Peyer's patch (tissue), 4 donors: Measurements from ENCODE around the gene FKBP7. TPM values are rescaled to one million over a fixed set of nuclear protein-coding genes. Genes with fewer than 3 reads are reported as not detected.

Experiments
- DNase-seq, 3 donors: peaks; one replicate each; pipeline ENCODE4 v3.0.0-alpha.2; 2017 to 2019
- H3K27ac ChIP-seq, 4 donors: fragments of 200-600 bp; sonication (generic); one replicate each; pipeline ENCODE4 v1.5.1; 2016 to 2019
- H3K27me3 ChIP-seq, 2 donors: fragments of 200-600 bp; sonication (generic); one replicate each; pipeline ENCODE4 v1.5.1; 2019
- H3K36me3 ChIP-seq, 3 donors: fragments of 200-600 bp; sonication (generic); one replicate each; pipeline ENCODE4 v1.5.1; 2016 to 2019
- H3K4me1 ChIP-seq, 4 donors: fragments of 200-600 bp; sonication (generic); one replicate each; pipeline ENCODE4 v1.5.1; 2016 to 2019
- H3K4me3 ChIP-seq, 4 donors: fragments of 200-600 bp; sonication (generic); 1 replicate in 3 of 4; 2 replicates in 1 of 4; pipeline ENCODE4 v1.5.1; 2016 to 2019; ENCODE audit warnings: mild to moderate bottlenecking in 1 of 4
- H3K9me3 ChIP-seq, 4 donors: fragments of 200-600 bp; sonication (generic); one replicate each; pipeline ENCODE4 v1.5.1; 2016 to 2019; ENCODE audit warnings: mild to moderate bottlenecking in 1 of 4
- CTCF ChIP-seq, 6 experiments: fragments of 450-650 bp in 4 of 6; fragments of 200-600 bp in 2 of 6; sonication (generic) in 1 of 6; IDR thresholded peaks; one replicate each; pipeline ENCODE4 v1.5.1; 2017 to 2019; ENCODE audit warnings: antibody characterized with exemption in 6 of 6, mild to moderate bottlenecking in 3 of 6, moderate library complexity in 1 of 6
- POLR2A ChIP-seq, 2 donors: fragments of 450-650 bp; IDR thresholded peaks; one replicate each; pipeline ENCODE4 v1.5.1; 2017; ENCODE audit warnings: antibody characterized with exemption in 2 of 2, mild to moderate bottlenecking in 2 of 2, moderate library complexity in 2 of 2
- total RNA-seq, 4 donors: library from RNA; depleted of rRNA; stranded (reverse); fragments of >200 nt; gene quantifications; one replicate each; pipeline ENCODE4 v1.1.0, GENCODE V29; 2016

Gene FKBP7
- total RNA-seq, 4 donors from 2014 or later = 0.53 to 5.3 (median 1.0) TPM

DNA sequence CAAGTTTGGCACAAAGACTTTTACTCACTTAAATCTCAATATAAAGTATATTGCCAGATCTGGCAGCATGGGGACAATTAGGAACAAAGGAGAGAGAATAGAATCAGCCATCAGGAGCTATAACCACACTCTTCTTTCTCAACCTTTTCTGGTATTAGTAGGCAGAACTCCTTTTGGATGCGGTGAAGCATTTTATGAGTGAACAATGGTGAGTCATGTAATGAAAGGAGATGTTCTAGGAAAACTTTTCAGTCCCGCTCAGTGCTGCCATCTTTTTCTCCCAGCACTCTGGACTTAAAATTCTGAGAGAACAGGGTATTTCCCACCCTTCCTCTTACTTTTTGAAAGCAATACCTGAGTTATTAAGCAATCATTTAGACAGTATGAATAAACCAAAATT, 34.1 kb upstream of the FKBP7 start:
- no peak overlapping the region for H3K27ac ChIP-seq
- H3K9me3 ChIP-seq = no peaks in the 10 kb centered on the region
- H3K4me1 ChIP-seq = peaks cover 0 to 3% (median 0%) of the 10 kb centered on the region in 4 donors
- TF ChIP-seq POLR2A (IDR thresholded peaks at IDR 0.05) (no peak), CTCF (IDR thresholded peaks at IDR 0.05) (no peak)
- no peak for DNase-seq
- no peaks in the 10 kb centered on the region for H3K27me3 ChIP-seq
- peaks cover 0 to 27% (median 0%) of the 10 kb centered on the region in 3 donors for H3K36me3 ChIP-seq
- no peak overlapping the region for H3K4me3 ChIP-seq

GRCh38 chr2:178510384-178510783, 32.0 kb upstream of the FKBP7 start:
- H3K27ac ChIP-seq = no peak overlapping the region
- DNase-seq = no peak
- no peaks in the 10 kb centered on the region for H3K9me3 ChIP-seq
- no peak overlapping the region for H3K4me3 ChIP-seq
- H3K27me3 ChIP-seq = no peaks in the 10 kb centered on the region
- H3K4me1 ChIP-seq = peaks cover 0 to 3% (median 0%) of the 10 kb centered on the region in 4 donors
- TF ChIP-seq CTCF (IDR thresholded peaks at IDR 0.05) = no peak
- no peak for TF ChIP-seq POLR2A (IDR thresholded peaks at IDR 0.05)
- H3K36me3 ChIP-seq = peaks cover 0 to 24% (median 0%) of the 10 kb centered on the region in 3 donors

DNA sequence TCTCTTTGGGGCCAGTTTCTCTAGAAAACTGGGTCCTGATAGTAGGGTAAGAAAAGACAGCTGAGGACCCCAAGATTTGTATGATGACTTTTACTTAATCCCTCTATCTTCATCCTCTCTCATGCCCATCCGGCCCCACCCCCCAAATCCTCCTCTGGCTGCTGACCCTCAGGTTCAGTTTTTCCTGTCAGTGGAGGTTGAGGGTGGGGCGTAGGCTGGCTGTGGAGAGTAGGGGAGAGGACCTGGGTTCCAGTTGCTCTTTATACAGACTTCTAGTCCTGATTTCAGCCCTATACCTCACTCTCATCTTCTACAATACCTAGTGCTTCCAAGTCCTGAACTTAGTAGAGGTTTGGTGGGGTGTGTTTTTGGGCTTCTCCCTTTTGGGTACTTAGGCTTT, 30.2 kb upstream of the FKBP7 start:
- Histone ChIP-seq H3K27ac (no peak overlapping the region), H3K36me3 (peaks cover 0 to 40% (median 0%) of the 10 kb centered on the region in 3 donors), H3K4me3 (no peak overlapping the region)

GRCh38 chr2:178506949-178507348, 28.5 kb upstream of the FKBP7 start:
- H3K4me1 ChIP-seq = peaks cover 0 to 3% (median 0%) of the 10 kb centered on the region in 4 donors
- H3K27ac ChIP-seq = no peak overlapping the region
- no peaks in the 10 kb centered on the region for H3K27me3 ChIP-seq
- TF ChIP-seq CTCF (IDR thresholded peaks at IDR 0.05) (no peak), POLR2A (IDR thresholded peaks at IDR 0.05) (no peak)
- H3K4me3 ChIP-seq = no peak overlapping the region
- H3K36me3 ChIP-seq = peaks cover 0 to 46% (median 0%) of the 10 kb centered on the region in 3 donors
- no peaks in the 10 kb centered on the region for H3K9me3 ChIP-seq
- no peak for DNase-seq

More for the DNA sequence above, 30.2 kb upstream of the FKBP7 start:
- no peak for DNase-seq
- Histone ChIP-seq H3K4me1 (peaks cover 0 to 3% (median 0%) of the 10 kb centered on the region in 4 donors), H3K27me3 (no peaks in the 10 kb centered on the region), H3K9me3 (no peaks in the 10 kb centered on the region)
- TF ChIP-seq POLR2A (IDR thresholded peaks at IDR 0.05) (no peak), CTCF (IDR thresholded peaks at IDR 0.05) (no peak)

GRCh38 chr2:178506524-178506923, 28.1 kb upstream of the FKBP7 start:
- no peak overlapping the region for H3K4me3 ChIP-seq
- no peaks in the 10 kb centered on the region for H3K9me3 ChIP-seq
- DNase-seq = no peak
- TF ChIP-seq CTCF (IDR thresholded peaks at IDR 0.05) = no peak
- no peak for TF ChIP-seq POLR2A (IDR thresholded peaks at IDR 0.05)
- no peaks in the 10 kb centered on the region for H3K27me3 ChIP-seq
- peaks cover 0 to 3% (median 0%) of the 10 kb centered on the region in 4 donors for H3K4me1 ChIP-seq
- peaks cover 0 to 46% (median 0%) of the 10 kb centered on the region in 3 donors for H3K36me3 ChIP-seq
- H3K27ac ChIP-seq = no peak overlapping the region

DNA sequence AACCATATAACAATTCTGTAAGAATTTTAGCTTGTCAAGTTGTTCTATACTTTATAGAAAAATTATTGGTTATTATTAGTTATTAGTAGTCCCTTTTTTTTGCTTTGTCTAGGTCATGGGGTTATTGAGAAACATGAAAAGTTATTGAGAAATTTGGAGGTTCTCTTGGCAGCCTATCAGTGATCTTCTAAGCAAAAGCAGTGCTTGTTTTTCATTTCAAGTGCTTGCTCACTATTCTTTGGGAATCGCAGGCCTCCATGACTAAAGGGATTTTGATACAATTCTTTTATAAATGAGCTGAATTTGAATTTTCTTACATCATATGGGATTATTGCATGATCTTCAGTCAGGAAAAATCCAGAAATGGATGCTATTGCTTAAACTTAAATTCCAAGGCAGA, 27.7 kb upstream of the FKBP7 start:
- no peak overlapping the region for H3K27ac ChIP-seq
- TF ChIP-seq CTCF (IDR thresholded peaks at IDR 0.05) (no peak), POLR2A (IDR thresholded peaks at IDR 0.05) (no peak)
- no peak for DNase-seq
- no peaks in the 10 kb centered on the region for H3K9me3 ChIP-seq
- H3K36me3 ChIP-seq = peaks cover 0 to 49% (median 0%) of the 10 kb centered on the region in 3 donors
- H3K4me1 ChIP-seq = peaks cover 0 to 3% (median 0%) of the 10 kb centered on the region in 4 donors
- H3K4me3 ChIP-seq = no peak overlapping the region
- no peaks in the 10 kb centered on the region for H3K27me3 ChIP-seq
